ENCODE results near the gene EPHB2.

GRCh38 chr1:22836850-22837249 is 126.2 kb downstream of the EPHB2 start:
- no peak for TF ChIP-seq POLR2A (IDR thresholded peaks at IDR 0.05)
- TF ChIP-seq CTCF (IDR thresholded peaks at IDR 0.05): no peak

Measured in sigmoid colon (tissue), 3 donors.